Breast epithelium (tissue), 3 donors: ENCODE results near the gene PGAM5.

ENCODE experiments used
- POLR2AphosphoS5 ChIP-seq, 3 donors: sonication (generic); formaldehyde crosslinking; IDR thresholded peaks; one replicate each; pipeline ENCODE4 v1.6.1; 2017; ENCODE audit warnings: antibody characterized with exemption in 3 of 3
- TF ChIP-seq, protein P1 (sequence below), 3 donors: fragments of 450-650 bp; IDR thresholded peaks; one replicate each; pipeline ENCODE4 v1.5.1; 2016 to 2017; ENCODE audit warnings: antibody characterized with exemption in 3 of 3, mild to moderate bottlenecking in 3 of 3, moderate library complexity in 3 of 3

DNA sequence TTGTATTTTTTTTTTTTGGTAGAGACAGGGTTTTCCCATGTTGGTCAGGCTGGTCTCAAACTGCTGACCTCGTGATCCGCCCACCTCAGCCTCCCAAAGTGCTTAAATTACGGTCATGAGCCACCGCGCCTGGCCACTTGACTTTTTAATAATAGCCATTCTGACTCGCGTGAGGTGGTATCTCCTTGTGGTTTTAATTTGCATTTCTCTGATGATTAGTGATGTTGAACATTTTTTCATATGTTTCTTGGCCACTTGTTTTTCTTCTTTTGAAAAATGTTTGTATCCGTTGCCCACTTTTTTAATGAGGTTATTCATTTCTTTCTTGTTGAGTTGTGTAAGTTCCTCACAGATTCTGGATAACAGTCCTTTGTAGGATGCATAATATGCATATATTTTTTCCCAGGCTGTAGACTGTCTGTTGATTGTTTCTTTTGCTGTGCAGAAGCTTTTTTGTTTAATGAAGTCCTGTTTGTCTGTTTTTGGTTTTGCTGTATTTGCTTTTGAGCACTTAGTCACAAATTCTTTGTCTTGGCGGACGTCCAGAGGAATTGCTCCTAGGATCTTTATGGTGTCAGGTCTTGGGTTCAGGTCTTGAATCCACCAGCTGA lies 10.3 kb upstream of the PGAM5 start:
- no peak for TF ChIP-seq POLR2AphosphoS5 (IDR thresholded peaks at IDR 0.05)
- TF ChIP-seq, protein P1, sequence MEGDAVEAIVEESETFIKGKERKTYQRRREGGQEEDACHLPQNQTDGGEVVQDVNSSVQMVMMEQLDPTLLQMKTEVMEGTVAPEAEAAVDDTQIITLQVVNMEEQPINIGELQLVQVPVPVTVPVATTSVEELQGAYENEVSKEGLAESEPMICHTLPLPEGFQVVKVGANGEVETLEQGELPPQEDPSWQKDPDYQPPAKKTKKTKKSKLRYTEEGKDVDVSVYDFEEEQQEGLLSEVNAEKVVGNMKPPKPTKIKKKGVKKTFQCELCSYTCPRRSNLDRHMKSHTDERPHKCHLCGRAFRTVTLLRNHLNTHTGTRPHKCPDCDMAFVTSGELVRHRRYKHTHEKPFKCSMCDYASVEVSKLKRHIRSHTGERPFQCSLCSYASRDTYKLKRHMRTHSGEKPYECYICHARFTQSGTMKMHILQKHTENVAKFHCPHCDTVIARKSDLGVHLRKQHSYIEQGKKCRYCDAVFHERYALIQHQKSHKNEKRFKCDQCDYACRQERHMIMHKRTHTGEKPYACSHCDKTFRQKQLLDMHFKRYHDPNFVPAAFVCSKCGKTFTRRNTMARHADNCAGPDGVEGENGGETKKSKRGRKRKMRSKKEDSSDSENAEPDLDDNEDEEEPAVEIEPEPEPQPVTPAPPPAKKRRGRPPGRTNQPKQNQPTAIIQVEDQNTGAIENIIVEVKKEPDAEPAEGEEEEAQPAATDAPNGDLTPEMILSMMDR (IDR thresholded peaks at IDR 0.05), result no peak
